ENCODE results near the gene TELO2. TPM values are rescaled to one million over a fixed set of nuclear protein-coding genes. Genes with fewer than 3 reads are reported as not detected.

The TELO2 gene
- total RNA-seq, 2 donors from 2014 or later = 24.8 to 27.9 TPM

GRCh38 chr16:1534021-1535020 lies 41.2 kb downstream of the TELO2 start:
- DNase-seq (ENCODE audit: low spot score) (no peak), ATAC-seq (ENCODE audit: insufficient number of reproducible peaks, low FRiP score, low read depth) (no peak)
- H3K4me3 ChIP-seq = peak overlapping the region; percentile 79
- H3K27ac ChIP-seq = peak overlapping the region; percentile 95 to 96
- no peaks in the 10 kb centered on the region for H3K27me3 ChIP-seq (replicated peaks; ENCODE audit: insufficient read depth)
- peaks cover 42 to 75% of the 10 kb centered on the region in 2 donors for H3K4me1 ChIP-seq (ENCODE audit: control insufficient read depth in 1 of 2, low read depth in 2 of 2)
- peaks cover 27% of the 10 kb centered on the region for H3K36me3 ChIP-seq
- H3K9me3 ChIP-seq = no peaks in the 10 kb centered on the region
- no peak for TF ChIP-seq CTCF (IDR thresholded peaks at IDR 0.05)

GRCh38 chr16:1535391-1536291 lies 42.5 kb downstream of the TELO2 start:
- no peaks in the 10 kb centered on the region for H3K9me3 ChIP-seq
- ATAC-seq (ENCODE audit: insufficient number of reproducible peaks, low FRiP score, low read depth) = no peak
- DNase-seq (ENCODE audit: low spot score) = no peak
- H3K27ac ChIP-seq = peak overlapping the region; percentile 34 to 95
- H3K4me3 ChIP-seq = peak overlapping the region; percentile 79
- peaks cover 28% of the 10 kb centered on the region for H3K36me3 ChIP-seq
- H3K27me3 ChIP-seq (replicated peaks; ENCODE audit: insufficient read depth) = no peaks in the 10 kb centered on the region
- H3K4me1 ChIP-seq (ENCODE audit: control insufficient read depth in 1 of 2, low read depth in 2 of 2) = peaks cover 42 to 75% of the 10 kb centered on the region in 2 donors
- no peak for TF ChIP-seq CTCF (IDR thresholded peaks at IDR 0.05)

GRCh38 chr16:1536601-1537000 lies 43.4 kb downstream of the TELO2 start:
- ATAC-seq (ENCODE audit: insufficient number of reproducible peaks, low FRiP score, low read depth) = no peak
- TF ChIP-seq CTCF (IDR thresholded peaks at IDR 0.05) = no peak
- peaks cover 39 to 69% of the 10 kb centered on the region in 2 donors for H3K4me1 ChIP-seq (ENCODE audit: control insufficient read depth in 1 of 2, low read depth in 2 of 2)
- no peaks in the 10 kb centered on the region for H3K27me3 ChIP-seq (replicated peaks; ENCODE audit: insufficient read depth)
- no peaks in the 10 kb centered on the region for H3K9me3 ChIP-seq
- H3K27ac ChIP-seq = peak overlapping the region in 1 of 2 donors; percentile 21
- peaks cover 32% of the 10 kb centered on the region for H3K36me3 ChIP-seq
- DNase-seq (ENCODE audit: low spot score) = no peak
- H3K4me3 ChIP-seq = peak overlapping the region; percentile 79

GRCh38 chr16:1537138-1537577 lies 44.0 kb downstream of the TELO2 start:
- Histone ChIP-seq H3K36me3 (peaks cover 38% of the 10 kb centered on the region), H3K4me1 (ENCODE audit: control insufficient read depth in 1 of 2, low read depth in 2 of 2) (peaks cover 33 to 68% of the 10 kb centered on the region in 2 donors), H3K9me3 (no peaks in the 10 kb centered on the region), H3K4me3 (no peak overlapping the region), H3K27me3 (replicated peaks; ENCODE audit: insufficient read depth) (no peaks in the 10 kb centered on the region), H3K27ac (no peak overlapping the region)
- ATAC-seq (ENCODE audit: insufficient number of reproducible peaks, low FRiP score, low read depth) (no peak), DNase-seq (ENCODE audit: low spot score) (no peak)
- no peak for TF ChIP-seq CTCF (IDR thresholded peaks at IDR 0.05)

Measured in thoracic aorta (tissue), 2 donors.